ENCODE measurements around the gene CDC23.

DNA sequence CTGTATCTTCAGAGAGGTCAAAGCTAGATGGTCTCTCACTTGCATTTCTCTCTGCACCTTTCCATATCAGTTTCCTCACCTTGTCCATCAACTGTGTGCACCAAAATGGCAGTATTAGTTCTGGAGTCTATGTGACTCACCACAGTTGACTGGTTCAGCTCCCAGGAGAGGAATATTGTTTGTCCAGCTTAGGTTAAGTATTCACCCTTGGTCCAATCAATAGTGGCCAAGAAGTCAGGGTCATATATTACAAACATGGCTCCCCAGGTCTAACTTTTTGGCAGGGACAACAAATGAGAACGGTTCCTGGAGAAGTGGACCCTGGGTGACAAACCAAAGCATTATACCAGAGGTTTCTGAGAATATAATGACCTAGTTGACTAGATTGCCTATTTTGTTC, 24.9 kb upstream of the CDC23 start:
- TF ChIP-seq, protein P1, sequence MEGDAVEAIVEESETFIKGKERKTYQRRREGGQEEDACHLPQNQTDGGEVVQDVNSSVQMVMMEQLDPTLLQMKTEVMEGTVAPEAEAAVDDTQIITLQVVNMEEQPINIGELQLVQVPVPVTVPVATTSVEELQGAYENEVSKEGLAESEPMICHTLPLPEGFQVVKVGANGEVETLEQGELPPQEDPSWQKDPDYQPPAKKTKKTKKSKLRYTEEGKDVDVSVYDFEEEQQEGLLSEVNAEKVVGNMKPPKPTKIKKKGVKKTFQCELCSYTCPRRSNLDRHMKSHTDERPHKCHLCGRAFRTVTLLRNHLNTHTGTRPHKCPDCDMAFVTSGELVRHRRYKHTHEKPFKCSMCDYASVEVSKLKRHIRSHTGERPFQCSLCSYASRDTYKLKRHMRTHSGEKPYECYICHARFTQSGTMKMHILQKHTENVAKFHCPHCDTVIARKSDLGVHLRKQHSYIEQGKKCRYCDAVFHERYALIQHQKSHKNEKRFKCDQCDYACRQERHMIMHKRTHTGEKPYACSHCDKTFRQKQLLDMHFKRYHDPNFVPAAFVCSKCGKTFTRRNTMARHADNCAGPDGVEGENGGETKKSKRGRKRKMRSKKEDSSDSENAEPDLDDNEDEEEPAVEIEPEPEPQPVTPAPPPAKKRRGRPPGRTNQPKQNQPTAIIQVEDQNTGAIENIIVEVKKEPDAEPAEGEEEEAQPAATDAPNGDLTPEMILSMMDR (IDR thresholded peaks at IDR 0.05): no peak
- TF ChIP-seq POLR2A (IDR thresholded peaks at IDR 0.05): no peak
